Measurements from ENCODE around the gene SBK2. TPM values are rescaled to one million over a fixed set of nuclear protein-coding genes. Genes with fewer than 3 reads are reported as not detected.

SBK2 gene
- total and polyA plus RNA-seq, 2 donors: not detected

GRCh38 chr19:55485439-55486011, 51.4 kb downstream of the SBK2 start:
- H3K27me3 ChIP-seq (ENCODE audit: control insufficient read depth in 2 of 2, insufficient read depth in 1 of 2, low read length in 1 of 2): peaks cover 0 to 5% of the 10 kb centered on the region in 2 donors
- H3K36me3 ChIP-seq (ENCODE audit: control insufficient read depth in 2 of 2, insufficient read depth in 2 of 2, low read length in 1 of 2): peaks cover 21 to 36% of the 10 kb centered on the region in 2 donors
- peak overlapping the region; percentile 73 to 85 for H3K4me3 ChIP-seq (ENCODE audit: low read length in 2 of 2)
- WGBS: 3% methylated on average over 18 of the region's 18 CpGs
- peak overlapping the region; percentile 93 to 100 for H3K27ac ChIP-seq (ENCODE audit: low read depth in 1 of 2, low read length in 1 of 2)
- peaks cover 0 to 8% of the 10 kb centered on the region in 2 donors for H3K9me3 ChIP-seq (ENCODE audit: control insufficient read depth in 2 of 2, insufficient read depth in 1 of 2, low read length in 1 of 2)
- peak in 7 of 9 donors; percentile 57 to 95 (median 86) for DNase-seq (ENCODE audit: low read depth in 6 of 9, low spot score in 9 of 9)
- peaks cover 52 to 61% of the 10 kb centered on the region in 2 donors for H3K4me1 ChIP-seq (ENCODE audit: control insufficient read depth in 2 of 2, insufficient read depth in 2 of 2, low read length in 2 of 2)

- peak in 8 of 9 donors; percentile 56 to 92 (median 82) for DNase-seq (ENCODE audit: low read depth in 6 of 9, low spot score in 9 of 9)
- peaks cover 21 to 36% of the 10 kb centered on the region in 2 donors for H3K36me3 ChIP-seq (ENCODE audit: control insufficient read depth in 2 of 2, insufficient read depth in 2 of 2, low read length in 1 of 2)
- WGBS: 2% methylated on average over 78 of the region's 78 CpGs
- peak within 1 kb of the TSS; percentile 73 to 85 for H3K4me3 ChIP-seq (ENCODE audit: low read length in 2 of 2)
- no peaks in the 10 kb centered on the region for H3K27me3 ChIP-seq (ENCODE audit: control insufficient read depth in 2 of 2, insufficient read depth in 1 of 2, low read length in 1 of 2)
- H3K4me1 ChIP-seq (ENCODE audit: control insufficient read depth in 2 of 2, insufficient read depth in 2 of 2, low read length in 2 of 2): peaks cover 54 to 68% of the 10 kb centered on the region in 2 donors
- H3K27ac ChIP-seq (ENCODE audit: low read depth in 1 of 2, low read length in 1 of 2): peak within 1 kb of the TSS; percentile 93 to 100
- peaks cover 0 to 8% of the 10 kb centered on the region in 2 donors for H3K9me3 ChIP-seq (ENCODE audit: control insufficient read depth in 2 of 2, insufficient read depth in 1 of 2, low read length in 1 of 2)
These were observed 52.1 kb downstream of the SBK2 start, which contains the start of gene NAT14 for GRCh38 chr19:55484593-55485438. NAT14 (plus strand) TSS chr19:55485188; CDS start chr19:55485709, 521 bp downstream.

- WGBS: 91% methylated on average over 46 of the region's 46 CpGs
- Histone ChIP-seq H3K4me1 (ENCODE audit: control insufficient read depth in 2 of 2, insufficient read depth in 2 of 2, low read length in 2 of 2) (peaks cover 54 to 71% of the 10 kb centered on the region in 2 donors), H3K27me3 (ENCODE audit: control insufficient read depth in 2 of 2, insufficient read depth in 1 of 2, low read length in 1 of 2) (no peaks in the 10 kb centered on the region), H3K4me3 (ENCODE audit: low read length in 2 of 2) (peak overlapping the region; percentile 73 to 85), H3K9me3 (ENCODE audit: control insufficient read depth in 2 of 2, insufficient read depth in 1 of 2, low read length in 1 of 2) (peaks cover 0 to 8% of the 10 kb centered on the region in 2 donors), H3K27ac (ENCODE audit: low read depth in 1 of 2, low read length in 1 of 2) (peak overlapping the region; percentile 26 to 100), H3K36me3 (ENCODE audit: control insufficient read depth in 2 of 2, insufficient read depth in 2 of 2, low read length in 1 of 2) (peaks cover 21 to 36% of the 10 kb centered on the region in 2 donors)
- DNase-seq (ENCODE audit: low read depth in 6 of 9, low spot score in 9 of 9): no peak
These were observed 53.0 kb downstream of the SBK2 start for GRCh38 chr19:55483706-55484592.

- H3K27ac ChIP-seq (ENCODE audit: low read depth in 1 of 2, low read length in 1 of 2): no peak overlapping the region
- H3K36me3 ChIP-seq (ENCODE audit: control insufficient read depth in 2 of 2, insufficient read depth in 2 of 2, low read length in 1 of 2): peaks cover 21 to 36% of the 10 kb centered on the region in 2 donors
- no peak overlapping the region for H3K4me3 ChIP-seq (ENCODE audit: low read length in 2 of 2)
- peaks cover 54 to 72% of the 10 kb centered on the region in 2 donors for H3K4me1 ChIP-seq (ENCODE audit: control insufficient read depth in 2 of 2, insufficient read depth in 2 of 2, low read length in 2 of 2)
- 98% methylated on average over 47 of the region's 47 CpGs for whole genome bisulfite sequencing
- H3K27me3 ChIP-seq (ENCODE audit: control insufficient read depth in 2 of 2, insufficient read depth in 1 of 2, low read length in 1 of 2): no peaks in the 10 kb centered on the region
- DNase-seq (ENCODE audit: low read depth in 6 of 9, low spot score in 9 of 9): no peak
- H3K9me3 ChIP-seq (ENCODE audit: control insufficient read depth in 2 of 2, insufficient read depth in 1 of 2, low read length in 1 of 2): peaks cover 0 to 8% of the 10 kb centered on the region in 2 donors
These were observed 53.8 kb downstream of the SBK2 start for GRCh38 chr19:55482967-55483705.

GRCh38 chr19:55482156-55482961, 54.6 kb downstream of the SBK2 start:
- Histone ChIP-seq H3K27ac (ENCODE audit: low read depth in 1 of 2, low read length in 1 of 2) (no peak overlapping the region), H3K4me1 (ENCODE audit: control insufficient read depth in 2 of 2, insufficient read depth in 2 of 2, low read length in 2 of 2) (peaks cover 52 to 72% of the 10 kb centered on the region in 2 donors), H3K4me3 (ENCODE audit: low read length in 2 of 2) (no peak overlapping the region), H3K9me3 (ENCODE audit: control insufficient read depth in 2 of 2, insufficient read depth in 1 of 2, low read length in 1 of 2) (peaks cover 0 to 5% of the 10 kb centered on the region in 2 donors), H3K27me3 (ENCODE audit: control insufficient read depth in 2 of 2, insufficient read depth in 1 of 2, low read length in 1 of 2) (no peaks in the 10 kb centered on the region), H3K36me3 (ENCODE audit: control insufficient read depth in 2 of 2, insufficient read depth in 2 of 2, low read length in 1 of 2) (peaks cover 18 to 36% of the 10 kb centered on the region in 2 donors)
- no peak for DNase-seq (ENCODE audit: low read depth in 6 of 9, low spot score in 9 of 9)
- 98% methylated on average over 83 of the region's 83 CpGs for WGBS

GRCh38 chr19:55481794-55482155, 55.2 kb downstream of the SBK2 start:
- Histone ChIP-seq H3K36me3 (ENCODE audit: control insufficient read depth in 2 of 2, insufficient read depth in 2 of 2, low read length in 1 of 2) (peaks cover 13 to 32% of the 10 kb centered on the region in 2 donors), H3K4me1 (ENCODE audit: control insufficient read depth in 2 of 2, insufficient read depth in 2 of 2, low read length in 2 of 2) (peaks cover 47 to 72% of the 10 kb centered on the region in 2 donors), H3K27ac (ENCODE audit: low read depth in 1 of 2, low read length in 1 of 2) (no peak overlapping the region), H3K4me3 (ENCODE audit: low read length in 2 of 2) (no peak overlapping the region), H3K27me3 (ENCODE audit: control insufficient read depth in 2 of 2, insufficient read depth in 1 of 2, low read length in 1 of 2) (no peaks in the 10 kb centered on the region), H3K9me3 (ENCODE audit: control insufficient read depth in 2 of 2, insufficient read depth in 1 of 2, low read length in 1 of 2) (no peaks in the 10 kb centered on the region)
- 96% methylated on average over 40 of the region's 40 CpGs for WGBS
- DNase-seq (ENCODE audit: low read depth in 6 of 9, low spot score in 9 of 9): no peak

- Histone ChIP-seq H3K36me3 (ENCODE audit: control insufficient read depth in 2 of 2, insufficient read depth in 2 of 2, low read length in 1 of 2) (peaks cover 13 to 32% of the 10 kb centered on the region in 2 donors), H3K4me3 (ENCODE audit: low read length in 2 of 2) (no peak overlapping the region), H3K4me1 (ENCODE audit: control insufficient read depth in 2 of 2, insufficient read depth in 2 of 2, low read length in 2 of 2) (peaks cover 42 to 67% of the 10 kb centered on the region in 2 donors), H3K27ac (ENCODE audit: low read depth in 1 of 2, low read length in 1 of 2) (peak overlapping the region in 1 of 2 donors; percentile 63), H3K9me3 (ENCODE audit: control insufficient read depth in 2 of 2, insufficient read depth in 1 of 2, low read length in 1 of 2) (no peaks in the 10 kb centered on the region), H3K27me3 (ENCODE audit: control insufficient read depth in 2 of 2, insufficient read depth in 1 of 2, low read length in 1 of 2) (no peaks in the 10 kb centered on the region)
- no peak for DNase-seq (ENCODE audit: low read depth in 6 of 9, low spot score in 9 of 9)
- WGBS: 98% methylated on average over 52 of the region's 52 CpGs
These were observed 55.7 kb downstream of the SBK2 start for GRCh38 chr19:55481148-55481793.

Measured in thymus (tissue), 11 donors.